Thoracic aorta (tissue), 2 donors: ENCODE data around the gene LPAR1. TPM values are rescaled to one million over a fixed set of nuclear protein-coding genes. Genes with fewer than 3 reads are reported as not detected.

Experiments used
- ATAC-seq: fragments of 150-250 bp; one replicate; pipeline ENCODE4 v1.8.0; 2017; ENCODE audit warnings: low read depth; ENCODE audit not compliant: insufficient number of reproducible peaks, low FRiP score
- DNase-seq: peaks from one replicate; pipeline ENCODE4 v3.0.0-alpha.2; 2020; ENCODE audit warnings: low spot score
- H3K27ac ChIP-seq, 2 donors: fragments of 200-600 bp; sonication (generic); 1 replicate in 1 of 2; 2 replicates in 1 of 2; pipeline ENCODE4 v1.5.1; 2016; ENCODE audit warnings: mild to moderate bottlenecking in 2 of 2, moderate library complexity in 2 of 2
- H3K27me3 ChIP-seq: fragments of 200-600 bp; sonication (generic); replicated peaks from 2 replicates; pipeline ENCODE4 v1.6.0; 2016; ENCODE audit warnings: mild to moderate bottlenecking; ENCODE audit not compliant: insufficient read depth
- H3K36me3 ChIP-seq: fragments of 200-600 bp; sonication (generic); one replicate; pipeline ENCODE4 v1.5.1; 2016
- H3K4me1 ChIP-seq, 2 donors: fragments of 200-600 bp; sonication (generic); 1 replicate in 1 of 2; 2 replicates in 1 of 2; pipeline versions ENCODE4 v1.5.1 to v1.6.0; 2016; ENCODE audit warnings: low read depth in 2 of 2, mild to moderate bottlenecking in 1 of 2; ENCODE audit not compliant: control insufficient read depth in 1 of 2
- H3K4me3 ChIP-seq: fragments of 200-600 bp; sonication (generic); 2 replicates; pipeline ENCODE4 v1.5.1; 2016; ENCODE audit warnings: mild to moderate bottlenecking
- H3K9me3 ChIP-seq: fragments of 200-600 bp; sonication (generic); 2 replicates; pipeline ENCODE4 v1.5.1; 2016
- total RNA-seq, 2 donors: library from RNA; depleted of rRNA; stranded (reverse); fragments of >200 nt; gene quantifications; one replicate each; pipeline versions ENCODE4 v1.1.0 to v1.2.3, GENCODE V29; 2016
- TF ChIP-seq, protein P1 (sequence below): fragments of 200-600 bp; sonication (generic); IDR thresholded peaks from one replicate; pipeline ENCODE4 v1.5.1; 2019; ENCODE audit warnings: antibody characterized with exemption

The LPAR1 gene
- total RNA-seq, 2 donors from 2014 or later = 85.1 to 94.0 TPM

GRCh38 chr9:110936237-110936636 lies 102.0 kb downstream of the LPAR1 start:
- Histone ChIP-seq H3K9me3 (no peaks in the 10 kb centered on the region), H3K27ac (peak overlapping the region; percentile 87), H3K27me3 (no peaks in the 10 kb centered on the region), H3K4me3 (no peak overlapping the region), H3K36me3 (peaks cover 3% of the 10 kb centered on the region), H3K4me1 (peaks cover 44 to 77% of the 10 kb centered on the region in 2 donors)
- no peak for DNase-seq
- TF ChIP-seq, protein P1, sequence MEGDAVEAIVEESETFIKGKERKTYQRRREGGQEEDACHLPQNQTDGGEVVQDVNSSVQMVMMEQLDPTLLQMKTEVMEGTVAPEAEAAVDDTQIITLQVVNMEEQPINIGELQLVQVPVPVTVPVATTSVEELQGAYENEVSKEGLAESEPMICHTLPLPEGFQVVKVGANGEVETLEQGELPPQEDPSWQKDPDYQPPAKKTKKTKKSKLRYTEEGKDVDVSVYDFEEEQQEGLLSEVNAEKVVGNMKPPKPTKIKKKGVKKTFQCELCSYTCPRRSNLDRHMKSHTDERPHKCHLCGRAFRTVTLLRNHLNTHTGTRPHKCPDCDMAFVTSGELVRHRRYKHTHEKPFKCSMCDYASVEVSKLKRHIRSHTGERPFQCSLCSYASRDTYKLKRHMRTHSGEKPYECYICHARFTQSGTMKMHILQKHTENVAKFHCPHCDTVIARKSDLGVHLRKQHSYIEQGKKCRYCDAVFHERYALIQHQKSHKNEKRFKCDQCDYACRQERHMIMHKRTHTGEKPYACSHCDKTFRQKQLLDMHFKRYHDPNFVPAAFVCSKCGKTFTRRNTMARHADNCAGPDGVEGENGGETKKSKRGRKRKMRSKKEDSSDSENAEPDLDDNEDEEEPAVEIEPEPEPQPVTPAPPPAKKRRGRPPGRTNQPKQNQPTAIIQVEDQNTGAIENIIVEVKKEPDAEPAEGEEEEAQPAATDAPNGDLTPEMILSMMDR = no peak
- no peak for ATAC-seq

- ATAC-seq = no peak
- no peaks in the 10 kb centered on the region for H3K36me3 ChIP-seq
- peaks cover 44 to 77% of the 10 kb centered on the region in 2 donors for H3K4me1 ChIP-seq
- no peak overlapping the region for H3K4me3 ChIP-seq
- no peak for DNase-seq
- TF ChIP-seq, protein P1 = no peak
- no peaks in the 10 kb centered on the region for H3K9me3 ChIP-seq
- peak overlapping the region; percentile 87 for H3K27ac ChIP-seq
- H3K27me3 ChIP-seq = no peaks in the 10 kb centered on the region
These were observed 102.4 kb downstream of the LPAR1 start for GRCh38 chr9:110935829-110936228.

GRCh38 chr9:110933350-110934001 lies 104.8 kb downstream of the LPAR1 start:
- TF ChIP-seq, protein P1 = no peak
- peaks cover 42 to 69% of the 10 kb centered on the region in 2 donors for H3K4me1 ChIP-seq
- DNase-seq = no peak
- no peaks in the 10 kb centered on the region for H3K36me3 ChIP-seq
- no peak for ATAC-seq
- no peak overlapping the region for H3K4me3 ChIP-seq
- H3K27me3 ChIP-seq = no peaks in the 10 kb centered on the region
- H3K27ac ChIP-seq = peak overlapping the region; percentile 75 to 87
- H3K9me3 ChIP-seq = no peaks in the 10 kb centered on the region

DNA sequence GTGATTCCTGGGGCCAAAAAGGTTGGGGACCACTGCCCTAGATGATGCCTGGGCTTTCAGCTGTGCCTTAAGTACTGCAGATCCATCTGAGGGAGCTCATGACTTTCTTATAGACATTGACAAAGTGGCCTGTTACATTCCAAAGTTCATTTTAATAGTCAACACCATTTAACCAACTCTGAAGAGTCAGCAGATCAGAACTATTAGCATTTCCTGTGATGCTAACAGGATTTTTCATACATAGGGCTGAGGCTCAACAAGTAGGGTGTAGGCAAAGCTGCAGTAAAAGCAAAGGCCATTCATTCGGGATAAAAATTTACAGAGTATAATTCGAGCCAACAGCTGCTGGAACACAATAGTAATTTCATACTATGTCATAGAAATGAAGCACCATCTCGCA lies 105.4 kb downstream of the LPAR1 start:
- peaks cover 36 to 67% of the 10 kb centered on the region in 2 donors for H3K4me1 ChIP-seq
- H3K9me3 ChIP-seq = no peaks in the 10 kb centered on the region
- TF ChIP-seq, protein P1 = no peak
- H3K27me3 ChIP-seq = no peaks in the 10 kb centered on the region
- no peak for DNase-seq
- H3K36me3 ChIP-seq = no peaks in the 10 kb centered on the region
- no peak for ATAC-seq
- peak overlapping the region; percentile 75 to 87 for H3K27ac ChIP-seq
- H3K4me3 ChIP-seq = no peak overlapping the region

DNA sequence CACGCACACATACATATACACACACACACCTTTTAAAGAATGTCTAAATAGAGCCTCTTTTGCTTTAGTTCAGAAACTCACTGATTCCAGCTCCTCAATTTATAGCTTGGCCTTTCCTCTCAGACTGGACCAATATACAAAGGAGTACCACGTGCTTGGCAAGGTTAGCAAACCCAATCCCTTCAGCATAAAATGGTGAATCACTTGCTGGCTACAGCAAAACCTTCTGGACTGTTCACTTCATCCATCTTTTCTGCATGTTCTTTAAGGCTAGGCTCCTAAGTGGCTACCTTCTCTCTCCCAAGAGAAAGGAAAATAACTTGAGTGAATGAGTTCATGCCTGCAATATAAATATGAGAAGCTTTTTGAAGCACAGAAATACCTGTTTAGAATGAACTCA lies 109.7 kb downstream of the LPAR1 start:
- peaks cover 28 to 39% of the 10 kb centered on the region in 2 donors for H3K4me1 ChIP-seq
- H3K27me3 ChIP-seq = no peaks in the 10 kb centered on the region
- ATAC-seq (no peak), DNase-seq (no peak)
- no peak overlapping the region for H3K4me3 ChIP-seq
- TF ChIP-seq, protein P1 = no peak
- no peaks in the 10 kb centered on the region for H3K36me3 ChIP-seq
- H3K9me3 ChIP-seq = no peaks in the 10 kb centered on the region
- H3K27ac ChIP-seq = peak overlapping the region; percentile 55 to 64
